Skin epidermis (tissue), 12 donors: ENCODE data around the gene NRBF2.

Experiments
- H3K27ac ChIP-seq, 21 experiments: fragments of 200-600 bp; sonication (generic) in 11 of 21; one replicate each; pipeline ENCODE4 v1.5.0; 2020; ENCODE audit warnings: mild to moderate bottlenecking in 3 of 21, inconsistent platforms in 2 of 21, moderate library complexity in 2 of 21
- H3K4me3 ChIP-seq, 7 experiments: fragments of 200-600 bp; sonication (generic) in 2 of 7; one replicate each; pipeline ENCODE4 v1.5.0; 2020; ENCODE audit warnings: inconsistent platforms in 2 of 7, mild to moderate bottlenecking in 2 of 7, moderate library complexity in 1 of 7

NRBF2 gene

GRCh38 chr10:63201118-63201517, 68.0 kb downstream of the NRBF2 start:
- H3K27ac ChIP-seq, result no peak overlapping the region
- no peak overlapping the region for H3K4me3 ChIP-seq
